ENCODE results near the gene SLC35D2.
A peak's percentile ranks its signal among the peaks of the same experiment; 100 is the strongest.

The SLC35D2 gene

DNA sequence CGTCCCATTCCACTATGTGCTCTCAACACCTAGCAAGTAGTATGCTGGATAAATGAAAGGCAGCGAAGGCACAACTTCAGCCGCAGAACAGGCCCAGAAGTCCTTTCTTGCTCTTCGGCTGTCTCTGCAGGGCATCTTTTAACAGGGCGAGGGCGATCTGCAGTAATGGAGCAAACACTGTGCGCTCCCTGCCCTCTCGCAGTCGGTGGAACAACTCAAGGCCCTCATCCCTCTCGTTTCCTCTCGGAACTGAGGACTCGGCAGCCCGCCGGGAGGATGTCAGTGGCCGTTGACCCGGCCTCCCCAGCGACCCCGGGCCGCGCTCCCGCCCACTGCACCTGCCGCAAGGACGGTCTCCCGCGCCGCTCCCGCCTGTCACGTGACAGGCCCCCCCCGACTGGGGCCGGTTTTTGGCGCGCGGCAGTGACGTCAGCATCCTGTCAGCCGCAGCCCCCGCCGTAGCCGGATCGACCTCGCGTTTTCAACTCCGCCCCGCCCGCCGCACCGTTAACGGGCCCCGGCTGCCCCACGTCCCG is 33.6 kb upstream of the SLC35D2 start:
- peak; percentile 91 for DNase-seq (ENCODE audit: low read depth)
- H3K4me3 ChIP-seq (ENCODE audit: low read depth, low read length) = peak overlapping the region; percentile 98
- TF ChIP-seq, protein P1, sequence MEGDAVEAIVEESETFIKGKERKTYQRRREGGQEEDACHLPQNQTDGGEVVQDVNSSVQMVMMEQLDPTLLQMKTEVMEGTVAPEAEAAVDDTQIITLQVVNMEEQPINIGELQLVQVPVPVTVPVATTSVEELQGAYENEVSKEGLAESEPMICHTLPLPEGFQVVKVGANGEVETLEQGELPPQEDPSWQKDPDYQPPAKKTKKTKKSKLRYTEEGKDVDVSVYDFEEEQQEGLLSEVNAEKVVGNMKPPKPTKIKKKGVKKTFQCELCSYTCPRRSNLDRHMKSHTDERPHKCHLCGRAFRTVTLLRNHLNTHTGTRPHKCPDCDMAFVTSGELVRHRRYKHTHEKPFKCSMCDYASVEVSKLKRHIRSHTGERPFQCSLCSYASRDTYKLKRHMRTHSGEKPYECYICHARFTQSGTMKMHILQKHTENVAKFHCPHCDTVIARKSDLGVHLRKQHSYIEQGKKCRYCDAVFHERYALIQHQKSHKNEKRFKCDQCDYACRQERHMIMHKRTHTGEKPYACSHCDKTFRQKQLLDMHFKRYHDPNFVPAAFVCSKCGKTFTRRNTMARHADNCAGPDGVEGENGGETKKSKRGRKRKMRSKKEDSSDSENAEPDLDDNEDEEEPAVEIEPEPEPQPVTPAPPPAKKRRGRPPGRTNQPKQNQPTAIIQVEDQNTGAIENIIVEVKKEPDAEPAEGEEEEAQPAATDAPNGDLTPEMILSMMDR (IDR thresholded peaks at IDR 0.05; ENCODE audit: low read depth, low read length) = no peak
- TF ChIP-seq MYC (IDR thresholded peaks at IDR 0.05; ENCODE audit: low read depth, low read length) = peak; percentile 78; the same call in 1 of the 2 replicates
- peak; percentile 43 for TF ChIP-seq POLR2A (IDR thresholded peaks at IDR 0.05; ENCODE audit: extremely low read depth, insufficient read length)
- peak; percentile 87 for TF ChIP-seq MAX (IDR thresholded peaks at IDR 0.05; ENCODE audit: low read depth, low read length)

GRCh38 chr9:96413302-96414221 is 30.1 kb upstream of the SLC35D2 start:
- H3K4me3 ChIP-seq (ENCODE audit: low read depth, low read length) = peak overlapping the region; percentile 42
- peak; percentile 72 for DNase-seq (ENCODE audit: low read depth)
- no peak for TF ChIP-seq POLR2A (IDR thresholded peaks at IDR 0.05; ENCODE audit: extremely low read depth, insufficient read length)
- TF ChIP-seq MAX (IDR thresholded peaks at IDR 0.05; ENCODE audit: low read depth, low read length) = peak; percentile 68
- TF ChIP-seq, protein P1 (IDR thresholded peaks at IDR 0.05; ENCODE audit: low read depth, low read length) = no peak
- TF ChIP-seq MYC (IDR thresholded peaks at IDR 0.05; ENCODE audit: low read depth, low read length) = no peak

- TF ChIP-seq, protein P1 (IDR thresholded peaks at IDR 0.05; ENCODE audit: low read depth, low read length) = no peak
- TF ChIP-seq MAX (IDR thresholded peaks at IDR 0.05; ENCODE audit: low read depth, low read length) (no peak), MYC (IDR thresholded peaks at IDR 0.05; ENCODE audit: low read depth, low read length) (no peak), POLR2A (IDR thresholded peaks at IDR 0.05; ENCODE audit: extremely low read depth, insufficient read length) (no peak)
- DNase-seq (ENCODE audit: low read depth) = no peak
- no peak overlapping the region for H3K4me3 ChIP-seq (ENCODE audit: low read depth, low read length)
These were observed 28.8 kb upstream of the SLC35D2 start for GRCh38 chr9:96412174-96412913.

- DNase-seq (ENCODE audit: low read depth) = no peak
- TF ChIP-seq MYC (IDR thresholded peaks at IDR 0.05; ENCODE audit: low read depth, low read length) = no peak
- TF ChIP-seq, protein P1 (IDR thresholded peaks at IDR 0.05; ENCODE audit: low read depth, low read length) = no peak
- no peak for TF ChIP-seq POLR2A (IDR thresholded peaks at IDR 0.05; ENCODE audit: extremely low read depth, insufficient read length)
- TF ChIP-seq MAX (IDR thresholded peaks at IDR 0.05; ENCODE audit: low read depth, low read length) = no peak
- H3K4me3 ChIP-seq (ENCODE audit: low read depth, low read length) = no peak overlapping the region
These were observed 27.8 kb upstream of the SLC35D2 start for GRCh38 chr9:96411129-96411838.
